Smooth muscle cell (in vitro differentiated cells): Measurements from ENCODE around the gene COL4A1. TPM values are rescaled to one million over a fixed set of nuclear protein-coding genes. Genes with fewer than 3 reads are reported as not detected.

Source experiments
- DNase-seq: peaks from one replicate; lab custom pipeline; 2025; ENCODE audit not compliant: unreplicated experiment; lab: John Stamatoyannopoulos, UW
- H2AFZ ChIP-seq: fragments of 200-600 bp; sonication (generic); 2 replicates; pipeline ENCODE4 v1.6.0; 2016; ENCODE audit warnings: antibody characterized with exemption, low read depth, mild to moderate bottlenecking
- H3F3A ChIP-seq: fragments of 200-600 bp; sonication (generic); 2 replicates; pipeline ENCODE4 v1.6.0; 2017; ENCODE audit warnings: antibody characterized with exemption, low read depth
- H3K27ac ChIP-seq: fragments of 200-600 bp; sonication (generic); 2 replicates; pipeline ENCODE4 v1.5.1; 2016; ENCODE audit warnings: low read depth, mild to moderate bottlenecking
- H3K27me3 ChIP-seq: fragments of 200-600 bp; sonication (generic); 2 replicates; pipeline ENCODE4 v1.6.1; 2016; ENCODE audit warnings: low read depth, mild to moderate bottlenecking
- H3K36me3 ChIP-seq: fragments of 200-600 bp; sonication (generic); 2 replicates; pipeline ENCODE4 v1.5.1; 2016; ENCODE audit warnings: low read depth
- H3K4me1 ChIP-seq: fragments of 200-600 bp; sonication (generic); 2 replicates; pipeline ENCODE4 v1.5.1; 2016; ENCODE audit warnings: low read depth
- H3K4me2 ChIP-seq: fragments of 200-600 bp; sonication (generic); 2 replicates; pipeline ENCODE4 v1.6.0; 2016; ENCODE audit warnings: mild to moderate bottlenecking
- H3K4me3 ChIP-seq: fragments of 200-600 bp; sonication (generic); 2 replicates; pipeline ENCODE4 v1.5.1; 2016; ENCODE audit warnings: mild to moderate bottlenecking
- H3K79me2 ChIP-seq: fragments of 200-600 bp; sonication (generic); 2 replicates; pipeline ENCODE4 v1.6.0; 2016; ENCODE audit warnings: low read depth, mild to moderate bottlenecking
- H3K9ac ChIP-seq: fragments of 200-600 bp; sonication (generic); 2 replicates; pipeline ENCODE4 v1.6.0; 2016; ENCODE audit warnings: low read depth
- H3K9me3 ChIP-seq: fragments of 200-600 bp; sonication (generic); replicated peaks from 2 replicates; pipeline ENCODE4 v1.5.1; 2016; ENCODE audit warnings: low read depth
- H4K20me1 ChIP-seq: fragments of 200-600 bp; sonication (generic); 2 replicates; pipeline ENCODE4 v1.6.0; 2016; ENCODE audit warnings: low read depth
- WGBS: methylation state at CpG from one replicate; pipeline ENCODE4 v1.1.7; 2016; ENCODE audit warnings: low lambda C conversion rate; 5-methylcytosine and 5-hydroxymethylcytosine counted together
- polyA plus RNA-seq: library from polyadenylated mRNA; unstranded; fragments of >200 nt; fragmentation: Nextera tagmentation; extraction: Ambion mirVana; gene quantifications from 2 replicates; pipeline ENCODE4 v1.2.1, GENCODE V29; 2016
- total RNA-seq: library from RNA; depleted of rRNA; stranded (reverse); fragments of >200 nt; gene quantifications from 2 replicates; pipeline ENCODE4 v1.2.3, GENCODE V29; 2014
- TF ChIP-seq, protein P1 (sequence below): fragments of 200-600 bp; sonication (generic); IDR thresholded peaks from 2 replicates; pipeline ENCODE4 v1.5.1; 2017; ENCODE audit warnings: borderline replicate concordance, mild to moderate bottlenecking, antibody characterized with exemption; ENCODE audit not compliant: insufficient read depth, poor library complexity, severe bottlenecking

Gene COL4A1
- total and polyA plus RNA-seq, 2 experiments from 2014 or later = 2,409 to 4,372 TPM

DNA sequence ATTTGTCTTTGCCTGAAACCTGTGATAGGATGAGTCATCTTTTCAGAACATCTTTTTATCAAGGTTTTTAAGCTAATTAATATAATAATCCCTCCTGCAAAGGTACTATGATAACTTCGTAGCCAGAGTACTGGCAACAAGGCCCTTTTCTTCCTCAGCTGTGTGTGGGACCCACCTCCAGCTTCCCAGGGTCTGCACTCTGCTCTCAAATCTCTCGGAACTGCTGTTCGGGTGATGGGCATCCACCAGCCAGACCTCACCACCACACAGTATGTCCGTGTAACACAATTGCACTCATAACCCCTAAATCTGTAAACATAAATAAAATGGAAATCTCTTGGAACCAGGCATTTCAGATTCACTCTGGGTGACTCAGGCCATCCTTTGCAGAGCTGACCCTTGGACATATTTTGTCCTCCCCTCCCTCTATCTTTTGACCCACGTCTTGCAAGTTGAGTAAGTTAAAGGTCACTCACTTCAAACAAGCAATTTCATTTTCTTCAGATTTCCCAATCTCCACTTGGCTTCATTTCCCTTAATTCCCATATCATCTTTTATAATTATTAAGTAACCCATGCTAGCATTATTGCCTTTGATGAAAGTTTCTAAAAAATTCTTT lies 29.5 kb downstream of the COL4A1 start:
- no peak overlapping the region for H3K9ac ChIP-seq
- no peaks in the 10 kb centered on the region for H3K4me1 ChIP-seq
- no peak overlapping the region for H3K4me3 ChIP-seq
- no peaks in the 10 kb centered on the region for H3K36me3 ChIP-seq
- no peaks in the 10 kb centered on the region for H3K9me3 ChIP-seq
- peaks cover 100% of the 10 kb centered on the region for H3K79me2 ChIP-seq
- H3F3A ChIP-seq = peaks cover 83% of the 10 kb centered on the region
- peak overlapping the region; percentile 58 for H3K27ac ChIP-seq
- TF ChIP-seq, protein P1, sequence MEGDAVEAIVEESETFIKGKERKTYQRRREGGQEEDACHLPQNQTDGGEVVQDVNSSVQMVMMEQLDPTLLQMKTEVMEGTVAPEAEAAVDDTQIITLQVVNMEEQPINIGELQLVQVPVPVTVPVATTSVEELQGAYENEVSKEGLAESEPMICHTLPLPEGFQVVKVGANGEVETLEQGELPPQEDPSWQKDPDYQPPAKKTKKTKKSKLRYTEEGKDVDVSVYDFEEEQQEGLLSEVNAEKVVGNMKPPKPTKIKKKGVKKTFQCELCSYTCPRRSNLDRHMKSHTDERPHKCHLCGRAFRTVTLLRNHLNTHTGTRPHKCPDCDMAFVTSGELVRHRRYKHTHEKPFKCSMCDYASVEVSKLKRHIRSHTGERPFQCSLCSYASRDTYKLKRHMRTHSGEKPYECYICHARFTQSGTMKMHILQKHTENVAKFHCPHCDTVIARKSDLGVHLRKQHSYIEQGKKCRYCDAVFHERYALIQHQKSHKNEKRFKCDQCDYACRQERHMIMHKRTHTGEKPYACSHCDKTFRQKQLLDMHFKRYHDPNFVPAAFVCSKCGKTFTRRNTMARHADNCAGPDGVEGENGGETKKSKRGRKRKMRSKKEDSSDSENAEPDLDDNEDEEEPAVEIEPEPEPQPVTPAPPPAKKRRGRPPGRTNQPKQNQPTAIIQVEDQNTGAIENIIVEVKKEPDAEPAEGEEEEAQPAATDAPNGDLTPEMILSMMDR = no peak
- 43% methylated on average over 5 of the region's 5 CpGs for WGBS
- no peak for DNase-seq
- no peak overlapping the region for H2AFZ ChIP-seq
- H3K27me3 ChIP-seq = no peaks in the 10 kb centered on the region
- peaks cover 100% of the 10 kb centered on the region for H4K20me1 ChIP-seq
- H3K4me2 ChIP-seq = no peak overlapping the region

DNA sequence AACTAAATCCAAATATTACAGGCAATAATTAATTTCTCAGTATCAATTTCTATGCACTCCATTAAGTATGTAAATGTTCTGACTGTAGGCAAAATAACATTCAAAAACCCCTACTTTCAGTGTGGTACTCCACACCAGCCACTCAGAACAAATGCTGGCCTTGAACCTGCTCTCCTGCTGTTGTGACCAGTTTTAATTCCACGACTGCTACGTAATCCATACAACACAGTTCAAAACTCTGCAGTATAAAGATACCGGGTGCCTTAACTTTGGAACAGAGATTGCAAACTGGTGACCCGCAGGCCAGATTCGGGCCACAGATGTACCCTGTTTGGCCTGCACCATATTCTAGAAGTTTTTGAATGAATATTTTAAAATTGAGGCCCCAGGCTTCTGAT lies 30.4 kb downstream of the COL4A1 start:
- H3F3A ChIP-seq = peaks cover 78% of the 10 kb centered on the region
- peaks cover under 1% of the 10 kb centered on the region for H3K36me3 ChIP-seq
- 93% methylated on average over 5 of the region's 5 CpGs for WGBS
- H2AFZ ChIP-seq = no peak overlapping the region
- no peaks in the 10 kb centered on the region for H3K27me3 ChIP-seq
- no peaks in the 10 kb centered on the region for H3K4me1 ChIP-seq
- no peak overlapping the region for H3K4me3 ChIP-seq
- TF ChIP-seq, protein P1 = no peak
- H3K4me2 ChIP-seq = no peak overlapping the region
- peaks cover 100% of the 10 kb centered on the region for H3K79me2 ChIP-seq
- peak overlapping the region; percentile 58 for H3K27ac ChIP-seq
- no peak for DNase-seq
- H4K20me1 ChIP-seq = peaks cover 100% of the 10 kb centered on the region
- H3K9ac ChIP-seq = no peak overlapping the region
- no peaks in the 10 kb centered on the region for H3K9me3 ChIP-seq

DNA sequence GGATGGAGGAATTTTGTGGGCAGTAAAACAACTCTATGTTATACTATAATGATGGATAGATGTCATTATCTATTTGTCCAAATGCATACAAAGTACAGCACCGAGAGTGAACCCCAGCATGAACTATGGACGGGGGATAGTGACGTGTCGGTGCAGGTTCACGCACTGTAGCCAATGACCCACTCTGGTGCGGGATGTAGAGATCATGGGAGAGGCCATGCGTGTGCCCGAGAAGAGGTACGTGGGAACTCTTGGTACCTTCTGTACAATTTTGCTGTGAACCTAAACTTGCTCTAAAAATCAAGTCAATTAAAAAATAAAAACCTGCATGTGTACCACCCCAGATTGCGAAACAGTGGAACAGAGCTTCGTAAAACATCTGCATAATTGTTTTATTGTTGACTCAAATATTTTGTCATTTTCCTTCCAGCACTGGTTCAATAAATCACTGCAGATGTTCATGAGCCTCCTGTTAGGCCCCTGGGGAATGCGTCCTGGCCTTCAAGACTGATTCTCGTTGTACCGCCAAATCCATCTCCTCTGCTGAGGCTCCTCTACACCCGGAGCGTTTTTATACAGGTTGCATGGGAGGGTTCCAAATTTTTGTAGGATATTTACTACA lies 30.9 kb downstream of the COL4A1 start:
- no peak for DNase-seq
- Histone ChIP-seq H3K36me3 (peaks cover 4% of the 10 kb centered on the region), H3K79me2 (peaks cover 100% of the 10 kb centered on the region), H3F3A (peaks cover 79% of the 10 kb centered on the region), H3K27me3 (no peaks in the 10 kb centered on the region), H3K27ac (peak overlapping the region; percentile 58), H3K9ac (no peak overlapping the region), H3K4me1 (no peaks in the 10 kb centered on the region), H3K4me3 (no peak overlapping the region), H2AFZ (no peak overlapping the region), H4K20me1 (peaks cover 100% of the 10 kb centered on the region), H3K4me2 (no peak overlapping the region), H3K9me3 (no peaks in the 10 kb centered on the region)
- TF ChIP-seq, protein P1 = no peak
- 80% methylated on average over 16 of the region's 16 CpGs for WGBS
